NAMALWA (cell line): ENCODE data around the gene GSX2.
"Not testable (repeated sequence)": the region's sequence is repeated elsewhere in the genome, so short reads cannot be mapped to it uniquely, and the experiment has no call there.

Source experiments
- DNase-seq: peaks from one replicate; pipeline ENCODE4 v3.0.0-alpha.2; 2015; ENCODE audit warnings: low spot score

The GSX2 gene

GRCh38 chr4:54103190-54103574, 3.2 kb downstream of the GSX2 start:
- no peak for DNase-seq

GRCh38 chr4:54104907-54105306, 4.9 kb downstream of the GSX2 start:
- DNase-seq, result no peak

- no peak for DNase-seq
These were observed 8.2 kb downstream of the GSX2 start for GRCh38 chr4:54107951-54108748.

GRCh38 chr4:54109241-54110018, 9.5 kb downstream of the GSX2 start:
- DNase-seq, result no peak

- DNase-seq, result no peak
These were observed 10.1 kb downstream of the GSX2 start for GRCh38 chr4:54110019-54110416.

GRCh38 chr4:54113206-54113605, 13.2 kb downstream of the GSX2 start:
- not testable (repeated sequence) for DNase-seq

- DNase-seq, result not testable (repeated sequence)
These were observed 16.3 kb downstream of the GSX2 start for GRCh38 chr4:54116246-54116645.

GRCh38 chr4:54118850-54119589, 19.1 kb downstream of the GSX2 start:
- DNase-seq, result no peak

GRCh38 chr4:54120518-54120917, 20.6 kb downstream of the GSX2 start:
- no peak for DNase-seq

GRCh38 chr4:54127660-54128059, 27.7 kb downstream of the GSX2 start:
- no peak for DNase-seq

GRCh38 chr4:54128694-54129093, 28.7 kb downstream of the GSX2 start:
- not testable (repeated sequence) for DNase-seq

GRCh38 chr4:54139332-54139731, 39.4 kb downstream of the GSX2 start:
- no peak for DNase-seq

- no peak for DNase-seq
These were observed 40.3 kb downstream of the GSX2 start for GRCh38 chr4:54140287-54140686.

- no peak for DNase-seq
These were observed 44.2 kb downstream of the GSX2 start for GRCh38 chr4:54144199-54144598.

- DNase-seq, result no peak
These were observed 44.8 kb downstream of the GSX2 start for GRCh38 chr4:54144661-54145171.

- DNase-seq, result no peak
These were observed 46.2 kb downstream of the GSX2 start for GRCh38 chr4:54146139-54146538.

- no peak for DNase-seq
These were observed 49.4 kb downstream of the GSX2 start for GRCh38 chr4:54149323-54149722.
